SU-DHL-6 (cell line): ENCODE measurements around the gene SLC25A20.
A peak's percentile ranks its signal among the peaks of the same experiment; 100 is the strongest.

Source experiments
- H2AFZ ChIP-seq: fragments of 200-600 bp; sonication (generic); 2 replicates; pipeline ENCODE4 v1.6.1; 2014; ENCODE audit warnings: low read depth, mild to moderate bottlenecking, moderate library complexity, mixed read lengths, antibody characterized with exemption, low read length; ENCODE audit not compliant: severe bottlenecking
- H3F3A ChIP-seq: fragments of 200-600 bp; shearing (Covaris generic); 2 replicates; pipeline ENCODE4 v1.6.0; 2016; ENCODE audit warnings: antibody characterized with exemption, mild to moderate bottlenecking; ENCODE audit not compliant: insufficient read depth
- H3K27ac ChIP-seq: fragments of 200-600 bp; sonication (generic); 2 replicates; pipeline ENCODE4 v1.5.1; 2016; ENCODE audit warnings: low read depth, mild to moderate bottlenecking, low read length, moderate library complexity, mixed read lengths
- H3K27me3 ChIP-seq: fragments of 200-600 bp; sonication (generic), shearing (Covaris generic); 2 replicates; pipeline ENCODE4 v1.6.0; 2014; ENCODE audit warnings: mild to moderate bottlenecking, low read length
- H3K36me3 ChIP-seq: fragments of 200-600 bp; sonication (generic); 2 replicates; pipeline ENCODE4 v1.6.1; 2014; ENCODE audit warnings: mild to moderate bottlenecking, low read length, mixed read lengths
- H3K4me2 ChIP-seq: fragments of 300-600, 200-600 bp; shearing (Covaris generic), sonication (generic); 2 replicates; pipeline ENCODE4 v1.6.0; 2014; ENCODE audit warnings: low read length, low read depth, mild to moderate bottlenecking; ENCODE audit not compliant: poor library complexity, severe bottlenecking
- H3K4me3 ChIP-seq: fragments of 200-600 bp; sonication (generic); 2 replicates; pipeline ENCODE4 v1.5.1; 2014; ENCODE audit warnings: antibody characterized with exemption, low read length, mild to moderate bottlenecking, mixed read lengths; ENCODE audit not compliant: insufficient read depth, poor library complexity, severe bottlenecking
- H3K79me2 ChIP-seq: fragments of 200-600 bp; sonication (generic); 2 replicates; pipeline ENCODE4 v1.6.1; 2014; ENCODE audit warnings: mild to moderate bottlenecking, low read length, moderate library complexity; ENCODE audit not compliant: insufficient read depth
- H3K9ac ChIP-seq: fragments of 200-600 bp; sonication (generic); 2 replicates; pipeline ENCODE4 v1.7.0; 2014; ENCODE audit warnings: mild to moderate bottlenecking, low read length
- H3K9me2 ChIP-seq: fragments of 200-600 bp; sonication (generic); replicated peaks from 2 replicates; pipeline ENCODE4 v1.6.1; 2014; ENCODE audit warnings: low read length; ENCODE audit not compliant: insufficient read depth
- H3K9me3 ChIP-seq: fragments of 200-600 bp; sonication (generic); 2 replicates; pipeline ENCODE4 v1.6.1; 2014; ENCODE audit warnings: low read length, mixed read lengths; ENCODE audit not compliant: insufficient read depth
- H4K20me1 ChIP-seq: fragments of 200-600 bp; sonication (generic); 2 replicates; pipeline ENCODE4 v1.6.1; 2014; ENCODE audit warnings: low read depth, mild to moderate bottlenecking, antibody characterized with exemption, low read length, moderate library complexity, mixed read lengths
- CTCF ChIP-seq: fragments of 200-600 bp; sonication (generic); IDR thresholded peaks from one replicate; pipeline ENCODE4 v1.5.1; 2017; ENCODE audit warnings: antibody characterized with exemption, mild to moderate bottlenecking, low read length, moderate library complexity; ENCODE audit not compliant: insufficient read depth, poor library complexity, severe bottlenecking
- EZH2phosphoT487 ChIP-seq: fragments of 200-600 bp; sonication (generic), shearing (Covaris generic); conservative IDR thresholded peaks from 2 replicates; pipeline ENCODE4 v1.6.1; 2018; ENCODE audit warnings: mild to moderate bottlenecking, antibody characterized with exemption, low read length, moderate library complexity, mixed read lengths

The SLC25A20 gene

GRCh38 chr3:48819234-48820221, 79.2 kb downstream of the SLC25A20 start:
- Histone ChIP-seq H3K79me2 (peaks cover 14% of the 10 kb centered on the region; the same call in 1 of the 2 replicates), H3K4me3 (no peak overlapping the region), H4K20me1 (no peaks in the 10 kb centered on the region), H3K27ac (no peak overlapping the region), H3K4me2 (no peak overlapping the region), H3K27me3 (no peaks in the 10 kb centered on the region), H3K9me2 (no peaks in the 10 kb centered on the region), H3K9ac (no peak overlapping the region), H3F3A (0 out of 2 replicates have a peak, but pooled peaks cover 9% of the 10 kb centered on the region), H3K9me3 (no peaks in the 10 kb centered on the region), H2AFZ (no peak overlapping the region), H3K36me3 (no peaks in the 10 kb centered on the region)
- TF ChIP-seq CTCF: no peak
- TF ChIP-seq EZH2phosphoT487: no peak

DNA sequence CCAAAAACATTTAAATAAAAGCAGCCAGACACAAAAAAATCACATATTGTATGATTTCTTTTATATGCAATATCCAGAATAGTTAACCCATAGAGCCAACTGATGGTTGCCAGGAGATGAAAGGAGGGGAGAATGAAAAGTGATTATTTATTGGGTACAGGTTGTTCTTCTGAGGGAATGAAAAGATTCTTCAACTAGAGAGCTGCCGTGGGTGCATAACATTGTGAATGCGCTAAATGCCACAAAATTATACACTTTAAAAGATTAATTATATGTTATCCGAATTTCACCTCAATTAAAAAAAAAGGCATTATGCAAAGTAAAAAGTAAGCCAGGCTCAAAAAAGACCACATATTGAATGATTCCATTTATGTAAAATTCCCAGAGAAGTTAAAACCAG, 87.2 kb downstream of the SLC25A20 start:
- Histone ChIP-seq H3K79me2 (peaks cover 11% of the 10 kb centered on the region), H4K20me1 (no peaks in the 10 kb centered on the region), H3K27me3 (no peaks in the 10 kb centered on the region), H3K4me3 (no peak overlapping the region), H3K9me2 (no peaks in the 10 kb centered on the region), H3K4me2 (no peak overlapping the region), H3K9ac (no peak overlapping the region), H3K27ac (peak overlapping the region; percentile 47; the same call in 1 of the 2 replicates), H3F3A (peaks cover 16% of the 10 kb centered on the region), H3K36me3 (no peaks in the 10 kb centered on the region), H2AFZ (no peak overlapping the region), H3K9me3 (no peaks in the 10 kb centered on the region)
- TF ChIP-seq EZH2phosphoT487: no peak
- no peak for TF ChIP-seq CTCF
